ENCODE data around the gene PASK.

DNA sequence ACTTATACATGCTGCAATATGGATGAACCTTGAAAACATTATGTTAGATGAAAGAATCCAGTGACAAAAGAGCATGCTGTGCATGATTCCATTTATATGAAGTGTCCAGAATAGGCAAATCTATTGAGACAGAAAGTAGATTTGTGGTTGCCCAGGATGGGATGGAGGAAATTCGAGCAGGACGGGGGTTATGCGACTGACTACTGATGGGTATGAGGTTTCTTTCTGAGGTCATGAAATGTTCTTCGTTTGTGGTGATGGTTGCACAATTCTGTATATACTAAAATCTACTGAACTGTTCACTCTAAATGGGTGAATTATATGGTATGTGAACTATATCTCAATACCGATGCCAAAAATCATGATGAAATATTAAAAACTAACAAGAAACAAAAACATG, 28.3 kb downstream of the PASK start:
- TF ChIP-seq POLR2A (IDR thresholded peaks at IDR 0.05) (no peak), POLR2AphosphoS5 (IDR thresholded peaks at IDR 0.05) (no peak)

Data from sigmoid colon (tissue), 4 donors.